ENCODE data around the gene CLCN1.
A peak's percentile ranks its signal among the peaks of the same experiment; 100 is the strongest.

CLCN1 gene

GRCh38 chr7:143346018-143346417 lies 30.1 kb downstream of the CLCN1 start:
- Histone ChIP-seq H4K8ac (ENCODE audit: low read depth, low read length) (no peak overlapping the region), H3K27ac (replicated peaks; ENCODE audit: low read length) (no peak overlapping the region), H3K79me1 (ENCODE audit: low read depth, low read length) (no peaks in the 10 kb centered on the region), H2AK5ac (ENCODE audit: low read depth, low read length) (no peak overlapping the region), H3K36me3 (replicated peaks in 1 of 2; ENCODE audit: control insufficient read depth in 2 of 2, insufficient read depth in 2 of 2, low read length in 2 of 2) (no peaks in the 10 kb centered on the region), H2BK120ac (ENCODE audit: low read depth, low read length) (no peak overlapping the region), H3K4ac (ENCODE audit: low read length) (no peak overlapping the region), H3K23ac (ENCODE audit: low read depth, low read length, poor library complexity) (no peak overlapping the region), H2BK5ac (ENCODE audit: low read length) (no peak overlapping the region), H4K91ac (ENCODE audit: low read depth, low read length, poor library complexity) (no peak overlapping the region), H2AFZ (ENCODE audit: low read length) (no peak overlapping the region), H2BK15ac (ENCODE audit: low read length) (no peak overlapping the region), H3K4me2 (ENCODE audit: insufficient read depth, low read length, poor library complexity, severe bottlenecking) (no peak overlapping the region), H2BK12ac (ENCODE audit: low read length) (no peak overlapping the region), H3K27me3 (ENCODE audit: control insufficient read depth in 3 of 3, insufficient read depth in 3 of 3, low read depth in 1 of 3, low read length in 3 of 3) (peaks cover 0 to 35% (median 0%) of the 10 kb centered on the region in 3 experiments), H3K4me1 (ENCODE audit: control insufficient read depth in 2 of 2, insufficient read depth in 1 of 2, low read depth in 1 of 2, low read length in 2 of 2) (peaks cover 1% of the 10 kb centered on the region in 2 donors), H3K9ac (ENCODE audit: low read depth, low read length, poor library complexity) (no peak overlapping the region), H3K4me3 (ENCODE audit: low read length in 2 of 2) (no peak overlapping the region), H3K18ac (ENCODE audit: low read length) (no peak overlapping the region), H3K14ac (ENCODE audit: low read length) (no peak overlapping the region), H3K9me3 (replicated peaks in 1 of 2; ENCODE audit: control insufficient read depth in 2 of 2, insufficient read depth in 1 of 2, low read depth in 1 of 2, low read length in 2 of 2) (no peaks in the 10 kb centered on the region)
- WGBS, 2 donors (ENCODE audit: extremely low coverage in 2 of 2, insufficient read length in 2 of 2, insufficient replicate concordance in 1 of 2), result no CpG with 5 or more reads among the region's 4 CpGs
- DNase-seq (ENCODE audit: low spot score), result no peak

- Histone ChIP-seq H2BK120ac (ENCODE audit: low read depth, low read length) (no peak overlapping the region), H2AK5ac (ENCODE audit: low read depth, low read length) (no peak overlapping the region), H3K79me1 (ENCODE audit: low read depth, low read length) (no peaks in the 10 kb centered on the region), H3K4me3 (ENCODE audit: low read length in 2 of 2) (no peak overlapping the region), H3K23ac (ENCODE audit: low read depth, low read length, poor library complexity) (no peak overlapping the region), H3K18ac (ENCODE audit: low read length) (no peak overlapping the region), H3K36me3 (replicated peaks in 1 of 2; ENCODE audit: control insufficient read depth in 2 of 2, insufficient read depth in 2 of 2, low read length in 2 of 2) (no peaks in the 10 kb centered on the region), H2BK5ac (ENCODE audit: low read length) (no peak overlapping the region), H3K9me3 (replicated peaks in 1 of 2; ENCODE audit: control insufficient read depth in 2 of 2, insufficient read depth in 1 of 2, low read depth in 1 of 2, low read length in 2 of 2) (no peaks in the 10 kb centered on the region), H3K4ac (ENCODE audit: low read length) (no peak overlapping the region), H3K4me1 (ENCODE audit: control insufficient read depth in 2 of 2, insufficient read depth in 1 of 2, low read depth in 1 of 2, low read length in 2 of 2) (peaks cover 14 to 18% of the 10 kb centered on the region in 2 donors), H4K8ac (ENCODE audit: low read depth, low read length) (no peak overlapping the region), H2BK15ac (ENCODE audit: low read length) (no peak overlapping the region), H2AFZ (ENCODE audit: low read length) (no peak overlapping the region), H2BK12ac (ENCODE audit: low read length) (no peak overlapping the region), H3K4me2 (ENCODE audit: insufficient read depth, low read length, poor library complexity, severe bottlenecking) (no peak overlapping the region), H3K27me3 (ENCODE audit: control insufficient read depth in 3 of 3, insufficient read depth in 3 of 3, low read depth in 1 of 3, low read length in 3 of 3) (peaks cover 0 to 35% (median 0%) of the 10 kb centered on the region in 3 experiments), H3K14ac (ENCODE audit: low read length) (no peak overlapping the region), H4K91ac (ENCODE audit: low read depth, low read length, poor library complexity) (no peak overlapping the region), H3K9ac (ENCODE audit: low read depth, low read length, poor library complexity) (no peak overlapping the region), H3K27ac (replicated peaks; ENCODE audit: low read length) (no peak overlapping the region)
- WGBS, 2 donors (ENCODE audit: extremely low coverage in 2 of 2, insufficient read length in 2 of 2, insufficient replicate concordance in 1 of 2), result no CpG with 5 or more reads among the region's 5 CpGs
- no peak for DNase-seq (ENCODE audit: low spot score)
These were observed 32.0 kb downstream of the CLCN1 start for GRCh38 chr7:143347950-143348349.

GRCh38 chr7:143351060-143351459 lies 35.1 kb downstream of the CLCN1 start:
- no peak overlapping the region for H3K18ac ChIP-seq (ENCODE audit: low read length)
- H3K9me3 ChIP-seq (replicated peaks in 1 of 2; ENCODE audit: control insufficient read depth in 2 of 2, insufficient read depth in 1 of 2, low read depth in 1 of 2, low read length in 2 of 2), result no peaks in the 10 kb centered on the region
- no peak overlapping the region for H2BK5ac ChIP-seq (ENCODE audit: low read length)
- peaks cover 19 to 24% of the 10 kb centered on the region in 2 donors for H3K4me1 ChIP-seq (ENCODE audit: control insufficient read depth in 2 of 2, insufficient read depth in 1 of 2, low read depth in 1 of 2, low read length in 2 of 2)
- no CpG with 5 or more reads among the region's 5 CpGs for WGBS, 2 donors (ENCODE audit: extremely low coverage in 2 of 2, insufficient read length in 2 of 2, insufficient replicate concordance in 1 of 2)
- H2AK5ac ChIP-seq (ENCODE audit: low read depth, low read length), result no peak overlapping the region
- H3K23ac ChIP-seq (ENCODE audit: low read depth, low read length, poor library complexity), result no peak overlapping the region
- H3K9ac ChIP-seq (ENCODE audit: low read depth, low read length, poor library complexity), result no peak overlapping the region
- no peak overlapping the region for H3K4ac ChIP-seq (ENCODE audit: low read length)
- no peak overlapping the region for H2BK15ac ChIP-seq (ENCODE audit: low read length)
- no peak for DNase-seq (ENCODE audit: low spot score)
- peaks cover 11 to 14% of the 10 kb centered on the region in 2 donors for H3K36me3 ChIP-seq (replicated peaks in 1 of 2; ENCODE audit: control insufficient read depth in 2 of 2, insufficient read depth in 2 of 2, low read length in 2 of 2)
- no peak overlapping the region for H4K91ac ChIP-seq (ENCODE audit: low read depth, low read length, poor library complexity)
- H4K8ac ChIP-seq (ENCODE audit: low read depth, low read length), result no peak overlapping the region
- H3K4me2 ChIP-seq (ENCODE audit: insufficient read depth, low read length, poor library complexity, severe bottlenecking), result no peak overlapping the region
- no peak overlapping the region for H2BK12ac ChIP-seq (ENCODE audit: low read length)
- H3K79me1 ChIP-seq (ENCODE audit: low read depth, low read length), result peaks cover 2% of the 10 kb centered on the region
- no peak overlapping the region for H3K14ac ChIP-seq (ENCODE audit: low read length)
- no peak overlapping the region for H3K27ac ChIP-seq (replicated peaks; ENCODE audit: low read length)
- peaks cover 0 to 22% (median 0%) of the 10 kb centered on the region in 3 experiments for H3K27me3 ChIP-seq (ENCODE audit: control insufficient read depth in 3 of 3, insufficient read depth in 3 of 3, low read depth in 1 of 3, low read length in 3 of 3)
- H2AFZ ChIP-seq (ENCODE audit: low read length), result no peak overlapping the region
- H2BK120ac ChIP-seq (ENCODE audit: low read depth, low read length), result no peak overlapping the region
- H3K4me3 ChIP-seq (ENCODE audit: low read length in 2 of 2), result no peak overlapping the region

GRCh38 chr7:143351574-143351973 lies 35.7 kb downstream of the CLCN1 start:
- Histone ChIP-seq H3K4me3 (ENCODE audit: low read length in 2 of 2) (no peak overlapping the region), H2BK5ac (ENCODE audit: low read length) (no peak overlapping the region), H3K23ac (ENCODE audit: low read depth, low read length, poor library complexity) (no peak overlapping the region), H2AFZ (ENCODE audit: low read length) (no peak overlapping the region), H3K4me1 (ENCODE audit: control insufficient read depth in 2 of 2, insufficient read depth in 1 of 2, low read depth in 1 of 2, low read length in 2 of 2) (peaks cover 19 to 24% of the 10 kb centered on the region in 2 donors), H3K14ac (ENCODE audit: low read length) (no peak overlapping the region), H2AK5ac (ENCODE audit: low read depth, low read length) (peak overlapping the region; percentile 14), H3K4me2 (ENCODE audit: insufficient read depth, low read length, poor library complexity, severe bottlenecking) (no peak overlapping the region), H2BK120ac (ENCODE audit: low read depth, low read length) (no peak overlapping the region), H4K91ac (ENCODE audit: low read depth, low read length, poor library complexity) (no peak overlapping the region), H2BK15ac (ENCODE audit: low read length) (no peak overlapping the region), H3K9ac (ENCODE audit: low read depth, low read length, poor library complexity) (no peak overlapping the region), H3K36me3 (replicated peaks in 1 of 2; ENCODE audit: control insufficient read depth in 2 of 2, insufficient read depth in 2 of 2, low read length in 2 of 2) (peaks cover 16 to 18% of the 10 kb centered on the region in 2 donors), H3K27ac (replicated peaks; ENCODE audit: low read length) (no peak overlapping the region), H3K27me3 (ENCODE audit: control insufficient read depth in 3 of 3, insufficient read depth in 3 of 3, low read depth in 1 of 3, low read length in 3 of 3) (peaks cover 0 to 18% (median 0%) of the 10 kb centered on the region in 3 experiments), H3K18ac (ENCODE audit: low read length) (peak overlapping the region; percentile 69), H3K79me1 (ENCODE audit: low read depth, low read length) (peaks cover 2% of the 10 kb centered on the region), H2BK12ac (ENCODE audit: low read length) (no peak overlapping the region), H4K8ac (ENCODE audit: low read depth, low read length) (no peak overlapping the region), H3K4ac (ENCODE audit: low read length) (no peak overlapping the region), H3K9me3 (replicated peaks in 1 of 2; ENCODE audit: control insufficient read depth in 2 of 2, insufficient read depth in 1 of 2, low read depth in 1 of 2, low read length in 2 of 2) (no peaks in the 10 kb centered on the region)
- DNase-seq (ENCODE audit: low spot score), result no peak
- no CpG with 5 or more reads among the region's 9 CpGs for WGBS, 2 donors (ENCODE audit: extremely low coverage in 2 of 2, insufficient read length in 2 of 2, insufficient replicate concordance in 1 of 2)
